HG03558 (cell line): Measurements from ENCODE around the gene GOLGA6L22.
"Not testable (repeated sequence)": the region's sequence is repeated elsewhere in the genome, so short reads cannot be mapped to it uniquely, and the experiment has no call there.

Source experiments
- ATAC-seq: cut with Tn5 transposase; IDR thresholded peaks from one replicate; pipeline ENCODE4 v1.9.1; 2021; ENCODE audit warnings: moderate number of reproducible peaks; ENCODE audit not compliant: unreplicated experiment; ENCODE audit errors: extremely low read depth

The GOLGA6L22 gene, protein sequence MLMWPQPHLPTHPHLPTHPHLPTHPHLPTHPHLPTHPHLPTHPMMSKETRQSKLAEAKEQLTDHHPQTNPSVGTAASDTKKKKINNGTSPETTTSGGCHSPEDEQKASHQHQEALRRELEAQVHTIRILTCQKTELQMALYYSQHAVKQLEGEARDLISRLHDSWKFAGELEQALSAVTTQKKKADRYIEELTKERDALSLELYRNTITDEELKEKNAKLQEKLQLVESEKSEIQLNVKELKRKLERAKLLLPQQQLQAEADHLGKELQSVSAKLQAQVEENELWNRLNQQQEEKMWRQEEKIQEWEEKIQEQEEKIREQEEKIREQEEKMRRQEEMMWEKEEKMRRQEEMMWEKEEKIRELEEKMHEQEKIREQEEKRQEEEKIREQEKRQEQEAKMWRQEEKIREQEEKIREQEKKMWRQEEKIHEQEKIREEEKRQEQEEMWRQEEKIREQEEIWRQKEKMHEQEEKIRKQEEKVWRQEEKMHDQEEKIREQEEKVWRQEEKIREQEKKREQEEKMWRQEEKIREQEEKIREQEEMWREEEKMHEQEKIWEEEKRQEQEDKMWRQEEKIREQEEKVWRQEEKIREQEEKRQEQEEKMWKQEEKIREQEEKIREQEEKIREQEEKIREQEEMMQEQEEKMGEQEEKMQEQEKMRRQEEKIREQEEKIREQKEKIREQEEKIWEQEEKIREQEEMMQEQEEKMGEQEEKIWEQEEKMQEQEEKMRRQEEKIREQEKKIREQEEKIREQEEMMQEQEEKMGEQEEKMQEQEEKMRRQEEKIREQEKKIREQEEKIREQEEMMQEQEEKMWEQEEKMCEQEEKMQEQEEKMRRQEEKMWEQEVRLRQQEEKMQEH

GRCh38 chr15:22458603-22459002 lies at the start of gene GOLGA6L22:
TSS of gene GOLGA6L22 (plus strand) at chr15:22458903. CDS start at chr15:22458994, 91 bp downstream.
- ATAC-seq = not testable (repeated sequence)

DNA sequence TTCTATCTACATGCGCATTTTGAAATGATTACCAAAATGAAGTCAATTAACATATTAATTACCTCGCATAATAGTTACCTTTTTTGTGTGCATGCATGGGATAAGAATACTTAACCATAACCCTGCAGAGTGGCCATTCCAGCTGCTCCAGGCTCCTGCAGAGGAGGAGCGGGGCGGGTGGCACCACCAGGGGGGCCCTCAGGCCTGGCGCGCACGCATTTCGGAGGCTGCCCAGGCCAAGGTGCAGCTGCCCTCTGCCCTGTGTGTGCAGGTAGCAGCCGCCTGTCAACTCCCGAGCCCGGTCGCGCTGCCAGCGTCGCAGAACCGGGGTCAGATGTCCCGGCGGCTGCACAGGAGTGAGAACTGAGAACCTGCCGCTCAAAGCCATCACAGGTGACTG lies 41.4 kb upstream of the GOLGA6L22 start:
- not testable (repeated sequence) for ATAC-seq

DNA sequence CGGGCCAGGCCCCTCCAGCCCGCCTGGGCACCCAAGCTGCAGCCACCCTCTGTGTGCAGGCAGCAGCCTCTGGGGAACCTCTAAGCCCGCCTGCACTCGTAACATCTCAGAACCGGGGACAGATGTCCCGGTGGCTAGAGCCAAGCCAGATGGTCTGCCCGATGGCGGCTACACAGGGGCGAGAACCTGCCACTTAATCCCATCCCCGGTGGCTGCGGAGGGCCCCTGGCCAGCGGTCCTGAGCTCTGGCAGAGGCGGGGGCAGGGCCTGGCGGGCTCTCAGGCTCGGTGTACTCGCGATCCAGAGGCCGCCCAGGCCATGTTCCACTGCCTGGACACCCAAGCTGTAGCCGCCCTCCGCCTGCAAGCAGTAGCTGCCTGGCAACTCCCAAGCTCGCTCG lies 40.9 kb upstream of the GOLGA6L22 start:
- not testable (repeated sequence) for ATAC-seq

GRCh38 chr15:22418212-22418611 lies 40.5 kb upstream of the GOLGA6L22 start:
- ATAC-seq = not testable (repeated sequence)

- ATAC-seq = not testable (repeated sequence)
These were observed 40.0 kb upstream of the GOLGA6L22 start for GRCh38 chr15:22418666-22419065.

GRCh38 chr15:22420340-22420739 lies 38.4 kb upstream of the GOLGA6L22 start:
- not testable (repeated sequence) for ATAC-seq

DNA sequence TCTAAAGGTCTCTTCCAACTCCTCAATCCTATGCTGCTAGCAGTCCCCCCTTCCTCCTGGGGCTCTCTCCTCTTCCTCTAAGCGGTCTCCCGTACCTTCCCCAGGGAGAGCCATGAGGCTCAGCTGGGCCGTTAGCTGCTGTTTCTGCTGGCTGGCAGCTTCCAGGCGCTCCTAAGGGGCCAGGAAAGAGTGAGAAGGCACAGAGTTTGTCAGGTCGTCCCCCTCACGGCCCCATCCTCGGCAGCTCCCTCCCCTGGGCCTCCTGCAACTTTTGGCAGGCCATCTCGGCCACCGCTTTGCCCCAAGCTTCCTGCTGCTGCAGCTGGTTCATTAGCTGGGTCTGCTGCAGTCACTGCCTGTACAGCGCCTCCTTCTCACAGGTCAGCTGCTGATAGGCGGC lies 29.3 kb upstream of the GOLGA6L22 start:
- not testable (repeated sequence) for ATAC-seq

DNA sequence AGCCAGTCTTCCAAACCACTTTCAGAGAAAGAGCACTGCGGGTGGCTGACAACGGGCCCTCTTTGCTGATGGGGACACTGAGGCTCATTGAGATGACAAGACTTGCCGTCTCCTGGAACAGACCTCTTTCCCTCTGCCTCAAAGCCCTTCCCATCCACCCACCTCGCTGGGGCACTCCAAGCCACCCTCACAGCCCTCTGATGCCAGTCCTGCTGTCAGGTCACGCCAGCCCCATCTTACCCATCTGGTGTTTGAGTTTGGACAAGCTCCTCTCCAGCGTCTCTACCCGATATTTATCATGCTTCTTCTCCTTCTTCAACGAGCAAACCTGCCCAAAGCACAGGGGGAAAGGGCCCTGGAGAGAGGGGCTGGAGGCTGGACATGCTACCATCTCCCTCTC lies 27.0 kb upstream of the GOLGA6L22 start:
- ATAC-seq = not testable (repeated sequence)

DNA sequence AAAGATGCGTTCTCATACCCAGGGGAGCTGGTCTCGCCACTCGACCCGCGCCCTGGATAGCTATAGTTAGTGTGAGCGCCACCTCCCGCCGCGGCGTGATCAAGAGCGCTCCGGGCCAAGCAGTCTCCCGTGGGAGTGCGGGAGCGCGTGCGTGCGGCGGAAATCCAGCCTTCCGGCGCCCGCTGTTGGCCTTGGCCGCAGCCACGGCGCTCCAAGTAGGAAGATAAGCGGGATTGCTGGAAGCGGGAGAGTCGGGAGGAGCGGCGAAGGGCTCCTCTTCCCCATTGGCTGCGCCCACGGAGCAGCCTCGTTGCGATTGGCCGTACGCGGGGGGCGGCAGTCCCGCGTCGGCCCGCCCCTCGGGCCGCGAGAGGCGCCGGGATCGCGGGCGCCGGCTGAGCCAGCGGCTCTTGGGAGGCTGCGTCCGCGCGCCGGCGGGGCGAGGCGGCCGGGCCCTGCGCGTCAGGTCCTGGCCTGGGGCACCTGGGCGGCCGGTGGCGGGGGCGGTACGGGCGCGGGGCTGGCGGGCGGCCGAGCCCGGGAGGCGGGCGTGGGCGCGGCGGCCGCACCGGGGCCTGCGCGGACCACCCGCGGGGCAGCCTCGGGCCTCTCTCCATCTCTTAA lies 35.9 kb downstream of the GOLGA6L22 start:
- ATAC-seq = not testable (repeated sequence)

DNA sequence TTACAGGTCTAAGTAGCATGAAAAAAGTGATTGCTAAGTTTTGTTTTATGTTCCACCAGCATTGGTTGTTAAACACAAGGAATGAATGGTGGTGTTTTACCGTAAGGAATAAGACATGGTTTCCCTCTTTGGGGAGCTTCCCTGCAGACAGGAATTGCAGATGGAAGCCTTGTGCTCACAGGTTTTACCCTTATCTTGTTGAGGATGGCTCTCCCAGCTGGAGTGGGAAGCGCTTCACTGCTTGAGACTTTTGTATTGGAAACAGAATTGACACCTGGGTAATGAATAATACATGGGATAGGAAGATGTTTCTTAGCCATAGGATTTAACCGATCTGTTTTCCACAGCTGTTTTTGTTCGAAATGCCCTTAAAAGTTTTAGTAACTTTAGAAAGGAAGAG lies 38.5 kb downstream of the GOLGA6L22 start:
- ATAC-seq = not testable (repeated sequence)

GRCh38 chr15:22498220-22498925 lies 39.7 kb downstream of the GOLGA6L22 start:
- not testable (repeated sequence) for ATAC-seq

- ATAC-seq = not testable (repeated sequence)
These were observed 43.6 kb downstream of the GOLGA6L22 start for GRCh38 chr15:22502272-22502671.

DNA sequence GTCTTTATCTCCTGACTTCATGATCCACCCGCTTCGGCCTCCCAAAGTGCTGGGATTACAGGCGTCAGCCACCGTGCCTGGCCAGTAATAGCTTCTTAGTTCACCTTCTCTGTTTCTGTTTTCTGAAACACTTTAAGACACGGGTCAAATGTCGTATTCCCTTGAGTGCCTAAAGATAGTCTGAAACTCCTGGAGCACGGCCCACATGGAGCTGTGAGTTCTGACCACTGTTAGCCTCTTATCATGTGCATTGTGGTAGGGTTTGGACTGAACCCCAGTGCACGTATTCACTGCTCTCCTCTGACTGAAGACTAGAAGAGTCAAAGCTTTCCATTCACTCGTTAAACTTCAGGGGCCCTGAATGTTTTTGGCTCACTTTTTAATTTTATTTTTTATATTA lies 48.3 kb downstream of the GOLGA6L22 start:
- ATAC-seq = not testable (repeated sequence)

DNA sequence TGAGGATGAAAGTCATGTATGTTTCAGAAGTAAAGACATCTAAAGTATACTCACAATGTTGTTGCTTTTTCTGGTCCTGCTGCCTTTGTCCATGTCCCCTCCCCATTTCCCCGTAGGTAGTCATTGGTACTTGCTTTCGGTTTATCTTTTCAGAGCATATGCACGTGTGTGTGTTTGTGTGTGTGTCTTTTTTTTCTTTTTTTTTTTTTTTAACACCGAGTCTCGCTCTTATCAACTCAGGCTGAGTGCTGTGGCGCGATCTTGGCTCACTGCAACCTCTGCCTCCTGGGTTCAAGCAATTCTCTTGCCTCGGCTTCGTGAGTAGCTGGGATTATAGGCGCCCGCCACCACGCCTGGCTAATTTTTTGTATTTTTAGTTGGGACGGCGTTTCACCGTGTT lies 57.4 kb downstream of the GOLGA6L22 start:
- not testable (repeated sequence) for ATAC-seq
